ENCODE measurements around the gene MACROH2A2.
"Not testable (repeated sequence)": the region's sequence is repeated elsewhere in the genome, so short reads cannot be mapped to it uniquely, and the experiment has no call there.

MACROH2A2 gene

DNA sequence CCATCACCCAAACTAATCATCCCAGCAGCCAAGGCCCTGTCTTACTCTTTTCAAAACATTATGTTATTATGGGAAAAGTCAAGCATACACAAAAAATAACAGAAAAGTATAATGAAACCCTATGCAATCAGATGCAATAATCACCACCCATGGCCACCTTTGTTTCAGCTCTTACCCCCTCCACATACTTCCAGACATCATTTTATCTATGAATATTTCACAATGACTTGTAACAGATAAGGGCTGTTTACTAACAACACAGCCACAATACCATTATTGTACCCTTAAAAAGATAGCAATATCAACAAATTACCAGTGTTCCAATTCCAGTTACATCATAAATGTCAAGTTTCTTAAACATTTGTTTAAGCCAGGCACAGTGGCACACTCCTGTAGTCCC is 44.8 kb downstream of the MACROH2A2 start:
- no peak for DNase-seq (ENCODE audit: low read depth in 3 of 3, low spot score in 1 of 3)

DNA sequence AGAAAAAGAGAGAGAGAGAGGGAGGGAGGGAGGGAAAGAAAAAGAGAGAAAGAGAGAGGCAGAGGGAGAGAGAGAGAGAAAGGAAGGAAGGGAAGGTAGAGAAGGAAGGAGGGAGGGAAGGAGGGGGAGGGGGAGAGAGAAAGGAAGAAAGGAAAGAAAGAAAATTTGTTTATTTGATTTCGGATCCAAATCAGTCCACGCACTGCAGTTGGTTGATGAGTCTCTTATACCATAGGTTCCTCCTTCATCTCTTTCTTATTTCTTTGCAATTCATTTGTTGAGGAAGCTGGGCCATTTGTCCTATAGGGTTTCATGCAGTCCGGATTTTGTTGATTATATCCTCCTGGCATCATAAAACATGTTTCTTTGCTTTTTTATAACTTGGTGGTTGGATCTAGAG is 45.6 kb downstream of the MACROH2A2 start:
- no peak for DNase-seq (ENCODE audit: low read depth in 3 of 3, low spot score in 1 of 3)

DNA sequence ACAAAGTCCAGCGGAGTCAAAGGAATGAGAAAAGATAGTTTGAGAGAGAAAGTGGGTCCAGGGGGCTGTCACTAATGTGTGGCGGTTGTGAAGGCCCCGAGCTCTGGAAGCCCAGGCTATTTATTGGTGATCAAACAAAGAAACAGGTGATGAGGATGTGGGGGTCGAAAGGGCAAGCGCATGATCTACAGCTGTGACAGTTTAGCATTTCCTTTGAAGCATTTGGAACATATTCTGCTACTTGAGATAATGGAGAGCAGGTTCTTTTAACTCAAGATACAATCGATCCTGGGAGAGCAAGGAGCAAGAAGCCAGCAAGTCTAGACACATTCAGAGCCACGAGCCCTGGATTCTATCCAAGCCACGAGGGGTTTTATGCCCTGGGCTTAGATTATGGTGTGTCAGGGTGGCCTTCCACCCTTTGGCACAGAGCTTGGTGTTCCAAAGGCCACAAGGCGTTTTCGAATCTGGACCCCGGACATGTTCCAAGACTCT is 48.5 kb downstream of the MACROH2A2 start:
- not testable (repeated sequence) for DNase-seq (ENCODE audit: low read depth in 3 of 3, low spot score in 1 of 3)

DNA sequence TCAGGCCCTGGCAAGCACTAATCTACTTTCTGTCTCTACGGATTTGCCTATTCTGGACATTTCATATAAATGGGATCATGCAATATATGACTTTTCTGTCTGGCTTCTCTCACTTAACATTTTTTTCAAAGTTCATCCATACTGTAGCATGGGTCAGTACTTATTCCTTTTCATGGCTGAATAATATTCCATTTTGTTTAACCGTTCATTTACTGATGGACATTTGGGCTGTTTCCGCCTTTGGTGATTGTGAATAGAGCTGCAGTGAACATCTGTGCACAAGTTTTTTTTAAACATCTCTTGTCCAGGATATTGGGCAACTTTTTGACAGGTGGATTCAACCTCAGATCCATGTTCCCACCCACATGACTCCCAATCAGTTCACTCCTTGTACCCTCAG is 49.0 kb downstream of the MACROH2A2 start:
- DNase-seq (ENCODE audit: low read depth in 3 of 3, low spot score in 1 of 3), result no peak

DNA sequence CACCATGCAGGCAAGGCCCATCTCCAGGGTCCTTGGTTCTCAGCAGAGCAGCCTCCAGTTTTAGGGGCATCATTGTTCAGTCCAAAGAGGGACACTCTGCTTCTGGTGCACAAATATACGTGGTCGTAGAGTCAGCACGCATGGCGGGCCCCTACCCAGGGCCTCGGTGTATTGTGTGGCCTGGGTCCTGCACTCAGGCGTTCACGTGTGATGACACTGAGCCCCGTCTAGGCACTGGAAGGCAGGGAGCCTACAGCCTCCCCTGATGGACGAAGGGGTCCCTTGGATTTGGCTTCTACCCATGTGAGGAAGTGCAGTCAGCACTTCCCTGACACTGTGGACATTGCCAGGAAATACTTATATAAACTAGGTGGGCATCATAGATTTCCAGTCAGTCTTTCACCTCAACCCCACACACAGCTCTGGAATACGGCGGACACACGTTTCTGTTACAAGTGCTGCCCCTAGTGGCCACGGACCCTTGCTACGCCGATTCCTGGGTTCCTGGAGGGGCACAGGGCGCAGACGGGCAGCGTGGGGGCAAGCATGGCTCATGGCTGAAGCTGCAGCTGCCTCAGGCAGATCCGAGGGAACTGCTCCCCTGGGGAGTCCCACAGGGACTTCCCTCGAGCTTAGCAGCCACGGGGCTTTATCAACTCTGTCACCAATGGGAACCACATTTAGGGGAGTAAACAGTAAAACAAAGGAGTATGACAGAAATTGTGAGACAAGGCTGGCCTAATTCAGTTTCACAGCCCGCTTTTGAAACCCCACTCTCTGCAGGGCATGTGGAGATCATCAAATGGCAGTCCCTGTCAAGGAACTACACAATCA is 54.5 kb downstream of the MACROH2A2 start:
- DNase-seq (ENCODE audit: low read depth in 3 of 3, low spot score in 1 of 3), result no peak

DNA sequence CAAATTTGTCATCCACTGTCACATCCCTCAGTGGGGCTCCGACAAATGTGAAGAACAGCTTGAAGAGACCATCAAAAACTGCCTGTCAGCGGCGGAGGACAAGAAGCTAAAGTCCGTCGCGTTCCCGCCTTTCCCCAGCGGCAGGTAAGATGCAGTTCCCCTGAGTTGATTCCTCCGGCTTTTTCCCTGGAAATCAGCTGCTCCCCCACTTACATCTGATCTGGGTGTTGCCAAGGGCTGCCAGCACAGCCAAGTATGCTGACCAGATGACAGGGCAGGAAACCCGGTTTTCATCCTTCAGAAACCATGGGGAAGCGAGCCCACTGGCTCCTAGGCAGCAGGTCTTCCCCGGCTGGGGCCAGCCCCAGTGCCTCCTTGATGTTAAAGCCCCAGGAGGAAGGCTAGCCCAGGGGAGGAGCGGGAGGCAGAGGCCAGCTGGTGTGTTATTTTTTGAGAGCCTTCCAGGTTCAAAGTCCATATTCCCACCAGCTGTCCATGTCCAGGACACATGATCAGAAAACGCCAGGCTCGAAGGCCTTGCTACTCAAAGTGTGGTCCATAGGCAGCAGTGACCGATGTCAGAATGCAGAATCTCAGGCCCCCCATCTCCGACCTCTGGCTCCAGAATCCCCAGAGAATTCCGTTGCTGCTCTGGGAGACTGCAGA is 56.6 kb downstream of the MACROH2A2 start:
- DNase-seq (ENCODE audit: low read depth in 3 of 3, low spot score in 1 of 3), result no peak

DNA sequence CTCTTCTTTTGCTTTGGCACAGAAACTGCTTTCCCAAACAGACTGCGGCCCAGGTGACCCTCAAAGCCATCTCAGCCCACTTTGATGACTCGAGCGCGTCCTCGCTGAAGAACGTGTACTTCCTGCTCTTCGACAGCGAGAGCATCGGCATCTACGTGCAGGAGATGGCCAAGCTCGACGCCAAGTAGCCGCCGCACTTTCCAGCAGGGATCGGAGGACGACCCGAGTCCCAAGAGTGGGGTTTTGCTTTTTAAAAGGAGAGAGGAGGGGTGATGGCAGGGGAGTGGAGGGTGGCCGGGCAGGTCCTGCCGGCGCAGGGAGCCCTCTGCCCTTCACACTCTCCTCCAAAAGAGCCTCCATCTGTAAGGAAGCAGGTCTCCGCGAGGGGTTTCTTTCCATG is 58.9 kb downstream of the MACROH2A2 start:
- no peak for DNase-seq (ENCODE audit: low read depth in 3 of 3, low spot score in 1 of 3)

DNA sequence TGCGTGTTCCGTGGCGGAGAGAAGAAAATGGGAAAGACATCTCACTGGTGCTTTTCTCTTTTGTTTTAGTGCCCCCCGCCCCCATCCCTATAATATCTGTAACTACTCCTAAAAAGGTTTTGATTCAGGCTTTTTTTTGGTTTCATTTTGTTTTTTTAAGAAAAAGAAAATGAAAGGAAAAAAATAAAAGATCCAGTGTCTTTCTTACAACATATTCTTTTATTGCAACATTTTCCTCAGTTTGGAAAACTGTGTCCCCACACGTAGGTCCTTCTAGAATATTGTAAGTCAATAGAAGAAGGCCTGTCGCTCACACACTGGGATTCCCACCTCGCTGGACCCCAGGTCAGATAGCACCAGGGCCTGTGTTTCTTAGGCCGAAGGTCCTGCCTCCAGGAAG is 59.4 kb downstream of the MACROH2A2 start:
- no peak for DNase-seq (ENCODE audit: low read depth in 3 of 3, low spot score in 1 of 3)

DNA sequence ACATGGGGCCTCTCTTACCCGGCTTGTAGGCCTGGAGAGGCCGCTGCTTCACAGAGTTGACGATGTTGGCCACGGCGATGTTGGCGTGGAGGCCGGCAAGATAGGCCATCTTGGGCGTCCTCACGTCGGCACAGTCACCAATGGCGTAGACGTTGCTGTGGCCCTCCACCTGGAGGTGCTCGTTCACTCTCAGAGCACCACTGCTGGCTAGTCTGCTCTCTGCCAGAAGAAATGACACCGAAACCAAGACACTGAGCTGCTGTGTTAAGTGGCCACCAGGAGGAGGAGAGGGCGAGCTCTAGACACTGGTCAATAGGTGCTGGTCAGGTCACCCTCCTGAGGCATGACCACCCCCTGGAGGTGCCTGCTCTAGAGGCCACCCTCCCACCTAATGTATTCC is 62.3 kb downstream of the MACROH2A2 start:
- no peak for DNase-seq (ENCODE audit: low read depth in 3 of 3, low spot score in 1 of 3)

DNA sequence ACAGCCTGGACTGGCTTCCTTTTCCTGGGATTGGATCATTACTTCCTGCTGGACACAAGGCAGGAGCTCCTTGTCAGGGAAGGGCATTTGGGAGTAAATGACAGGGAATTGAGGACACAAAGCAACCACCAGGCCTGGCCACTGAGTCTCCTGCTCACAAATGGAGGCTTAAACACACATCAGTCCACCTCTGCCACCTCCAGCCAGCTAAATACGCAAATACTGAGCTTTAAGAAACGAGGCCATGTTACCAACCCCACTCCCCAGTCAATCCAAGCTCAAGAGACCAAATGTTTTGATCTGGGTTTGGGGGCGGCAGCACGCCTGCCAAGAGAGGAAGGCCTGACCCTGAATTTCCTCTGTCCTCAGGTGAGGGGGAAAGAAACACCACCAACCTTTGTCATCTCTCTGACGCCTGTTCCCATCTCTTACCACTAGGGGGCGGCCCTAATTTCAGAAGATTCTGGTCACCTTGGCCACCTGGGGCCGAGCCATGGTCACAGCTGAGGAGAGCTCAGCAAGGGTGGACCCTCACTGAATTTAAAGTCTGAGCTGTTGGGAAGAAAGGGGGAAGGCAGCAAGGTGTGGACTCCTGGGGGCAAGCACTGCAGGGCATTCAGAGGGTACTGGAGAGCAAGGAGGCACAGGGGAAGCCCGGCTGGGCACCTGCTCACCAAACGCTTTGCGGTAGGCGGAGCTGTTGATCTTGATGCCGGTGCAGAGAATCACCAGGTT is 63.5 kb downstream of the MACROH2A2 start:
- DNase-seq (ENCODE audit: low read depth in 3 of 3, low spot score in 1 of 3), result peak in 1 of 3 donors; percentile 7

DNA sequence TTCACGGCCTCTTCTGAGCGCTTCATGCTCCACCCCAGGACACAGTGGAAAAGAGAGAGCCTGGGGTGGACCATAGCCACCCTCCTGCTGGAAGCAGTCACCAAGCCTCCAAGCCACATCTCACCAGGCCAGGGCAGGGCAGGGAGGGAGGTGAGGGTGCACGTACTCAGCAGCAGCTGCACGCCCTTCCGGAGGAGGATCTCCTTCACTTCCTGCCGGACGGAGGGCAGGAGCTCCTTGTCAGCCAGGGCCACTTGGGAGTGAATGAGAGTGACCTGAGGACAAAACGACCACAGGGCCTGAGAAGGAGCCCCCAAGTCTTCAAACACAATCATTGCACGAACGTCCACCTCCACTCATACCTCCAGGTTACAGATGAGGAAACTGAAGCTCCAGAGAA is 65.0 kb downstream of the MACROH2A2 start:
- no peak for DNase-seq (ENCODE audit: low read depth in 3 of 3, low spot score in 1 of 3)

DNA sequence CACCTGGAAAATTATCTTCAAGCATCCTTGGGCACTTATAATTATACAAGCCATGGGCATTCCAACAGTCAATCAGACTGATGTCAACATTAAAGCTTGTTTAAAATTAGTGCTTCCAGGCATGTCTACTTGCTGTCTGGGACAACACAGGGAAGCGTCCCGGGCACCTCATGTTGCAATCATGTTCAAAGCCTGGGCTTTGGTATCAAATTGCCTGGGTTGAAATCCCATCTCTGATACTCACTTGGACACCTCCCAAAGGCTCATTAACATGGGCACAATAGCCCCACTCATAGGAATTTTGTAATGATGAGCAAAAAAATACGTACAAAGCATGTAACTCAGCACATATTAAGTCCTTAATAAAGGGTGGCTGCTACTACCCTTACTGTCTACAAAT is 65.5 kb downstream of the MACROH2A2 start:
- no peak for DNase-seq (ENCODE audit: low read depth in 3 of 3, low spot score in 1 of 3)

DNA sequence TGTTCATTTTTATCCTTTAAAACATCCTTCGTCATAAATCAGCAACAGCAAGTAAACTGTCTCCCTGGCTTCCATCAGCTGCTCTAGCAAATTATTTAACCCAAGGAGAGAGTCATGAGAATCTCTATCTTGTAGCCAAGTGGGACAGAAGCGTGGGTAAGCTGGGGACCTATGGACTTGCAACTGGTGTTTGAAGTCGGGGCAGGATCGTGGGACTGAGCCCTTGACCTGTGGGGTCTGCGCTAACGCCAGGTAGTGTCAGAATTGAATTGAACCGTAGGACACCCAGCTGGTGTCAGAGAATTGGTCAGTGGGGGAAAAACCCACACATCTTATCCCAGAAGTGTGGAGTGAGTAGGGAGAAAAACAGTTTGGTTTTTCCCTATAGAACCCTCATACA is 66.6 kb downstream of the MACROH2A2 start:
- no peak for DNase-seq (ENCODE audit: low read depth in 3 of 3, low spot score in 1 of 3)

DNA sequence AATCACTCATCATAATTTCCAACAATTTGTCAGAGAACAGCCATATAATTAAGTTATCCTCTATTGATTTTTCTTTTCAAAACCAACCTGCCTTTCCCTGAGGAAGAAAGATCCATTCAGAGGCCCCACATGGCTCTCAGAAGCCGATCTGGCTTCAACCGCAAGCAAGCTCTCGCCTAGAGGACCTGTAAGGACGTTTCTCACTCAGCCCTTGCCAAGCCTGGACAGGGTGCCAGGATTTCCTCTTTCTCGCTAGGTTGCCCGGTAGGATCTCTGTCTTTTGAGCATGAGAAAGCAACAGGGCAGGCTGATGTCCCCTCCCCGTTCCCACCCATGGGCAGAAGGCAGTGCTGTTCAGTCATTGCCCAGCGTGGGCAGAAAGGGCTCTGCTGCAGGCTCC is 67.0 kb downstream of the MACROH2A2 start:
- DNase-seq (ENCODE audit: low read depth in 3 of 3, low spot score in 1 of 3), result no peak

DNA sequence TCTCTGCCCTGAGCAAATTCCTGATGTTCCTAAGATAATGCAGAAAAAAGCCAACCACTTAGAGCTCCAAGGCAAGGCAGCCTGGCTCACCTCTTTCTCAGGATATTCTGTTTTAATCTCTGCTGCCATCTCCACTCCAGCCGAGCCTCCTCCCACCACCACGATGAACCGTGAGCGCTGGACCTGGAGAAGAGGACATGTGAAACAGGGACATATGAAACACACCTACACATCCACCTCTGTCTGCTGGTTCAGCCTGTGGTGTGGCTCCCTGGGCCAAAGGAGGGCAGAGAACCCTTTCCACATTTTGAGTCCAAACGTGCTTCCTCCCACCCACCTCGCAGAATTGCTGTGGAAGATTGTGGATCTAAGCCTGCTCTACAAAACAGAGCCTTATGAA is 67.8 kb downstream of the MACROH2A2 start:
- DNase-seq (ENCODE audit: low read depth in 3 of 3, low spot score in 1 of 3), result no peak

DNA sequence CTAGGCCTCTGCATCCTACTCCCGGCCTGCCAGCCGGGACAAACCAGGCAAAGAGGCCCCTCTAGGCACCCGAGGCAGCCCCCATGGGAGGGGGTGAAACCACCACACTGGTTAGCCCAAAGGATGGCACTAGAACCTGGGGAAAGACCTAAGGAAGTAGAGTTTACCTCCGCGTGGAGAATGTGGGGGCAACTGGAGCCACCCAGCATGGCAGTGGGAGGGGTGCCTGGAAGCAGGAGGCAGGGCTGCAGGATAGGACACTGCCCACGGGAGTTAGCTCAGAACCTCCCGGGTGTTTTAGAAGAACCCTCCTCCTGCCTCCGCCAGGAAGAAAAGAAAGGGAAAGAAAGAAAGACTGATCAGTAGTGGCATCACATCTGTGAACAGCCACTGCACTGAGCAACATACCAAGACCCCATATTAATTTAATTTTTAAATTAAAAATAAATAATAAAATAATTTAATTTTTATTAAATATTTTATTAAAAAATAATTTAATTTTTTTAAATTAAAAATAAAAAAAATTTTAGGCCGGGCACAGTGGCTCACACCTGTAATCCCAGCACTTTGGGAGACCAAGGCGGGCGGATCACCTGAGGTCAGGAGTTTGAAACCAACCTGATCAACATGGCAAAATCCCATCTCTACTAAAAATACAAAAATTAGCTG is 68.8 kb downstream of the MACROH2A2 start:
- DNase-seq (ENCODE audit: low read depth in 3 of 3, low spot score in 1 of 3), result no peak

DNA sequence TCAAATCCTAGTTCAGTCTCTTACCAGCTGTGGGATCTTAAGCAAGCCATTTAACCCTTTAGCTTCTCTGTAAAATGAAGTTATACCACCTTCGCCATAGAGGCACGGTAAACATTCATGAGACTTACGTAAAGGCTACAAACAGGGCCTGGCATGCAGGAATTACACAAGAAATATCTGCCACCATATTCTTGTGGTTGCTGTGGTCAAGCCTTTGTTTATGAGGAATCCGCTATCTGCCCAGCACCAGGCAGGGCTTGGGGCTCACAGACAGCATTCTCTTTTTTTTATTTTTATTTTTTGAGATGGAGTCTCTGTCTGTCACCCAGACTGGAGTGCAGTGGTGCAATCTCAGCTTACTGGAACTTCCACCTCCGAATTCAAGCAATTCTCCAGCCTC is 70.1 kb downstream of the MACROH2A2 start:
- no peak for DNase-seq (ENCODE audit: low read depth in 3 of 3, low spot score in 1 of 3)

DNA sequence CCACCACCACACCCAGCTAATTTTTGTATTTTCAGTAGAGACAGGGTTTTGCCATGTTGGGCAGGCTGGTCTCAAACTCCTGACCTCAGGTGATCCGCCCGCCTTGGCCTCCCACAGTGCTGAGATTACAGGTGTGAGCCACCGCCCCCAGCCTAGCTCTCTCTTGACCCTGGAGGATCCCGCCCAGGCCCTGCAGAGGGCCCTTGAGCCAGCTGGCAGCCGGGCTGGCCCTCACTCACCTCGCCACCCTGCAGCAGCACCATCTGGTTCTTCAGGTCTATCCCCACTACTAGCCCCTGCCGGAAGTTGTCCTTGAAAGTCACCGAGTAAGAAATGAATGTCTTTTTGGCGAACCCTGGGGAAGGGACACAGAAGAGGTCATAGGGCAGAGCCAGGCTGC is 70.5 kb downstream of the MACROH2A2 start:
- DNase-seq (ENCODE audit: low read depth in 3 of 3, low spot score in 1 of 3), result not testable (repeated sequence)

DNA sequence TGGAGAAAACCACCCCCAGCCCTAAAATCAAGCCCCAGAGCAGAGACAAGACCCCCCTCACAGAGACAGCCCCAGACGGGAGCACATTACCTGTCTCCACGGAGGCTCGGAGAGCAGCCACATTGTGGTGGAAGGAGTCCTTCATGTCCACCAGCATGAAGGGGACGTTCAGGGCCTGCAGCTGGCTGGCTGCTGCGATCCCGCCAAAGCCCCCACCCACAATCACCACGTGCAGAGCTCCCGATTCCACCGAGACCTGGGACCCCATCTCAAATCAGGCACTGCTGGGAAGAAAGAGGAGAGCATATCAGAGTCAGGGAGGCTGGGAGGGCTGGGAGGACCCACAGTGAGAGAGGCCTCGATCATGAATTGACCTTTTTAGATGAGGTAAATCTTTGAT is 71.2 kb downstream of the MACROH2A2 start:
- no peak for DNase-seq (ENCODE audit: low read depth in 3 of 3, low spot score in 1 of 3)

DNA sequence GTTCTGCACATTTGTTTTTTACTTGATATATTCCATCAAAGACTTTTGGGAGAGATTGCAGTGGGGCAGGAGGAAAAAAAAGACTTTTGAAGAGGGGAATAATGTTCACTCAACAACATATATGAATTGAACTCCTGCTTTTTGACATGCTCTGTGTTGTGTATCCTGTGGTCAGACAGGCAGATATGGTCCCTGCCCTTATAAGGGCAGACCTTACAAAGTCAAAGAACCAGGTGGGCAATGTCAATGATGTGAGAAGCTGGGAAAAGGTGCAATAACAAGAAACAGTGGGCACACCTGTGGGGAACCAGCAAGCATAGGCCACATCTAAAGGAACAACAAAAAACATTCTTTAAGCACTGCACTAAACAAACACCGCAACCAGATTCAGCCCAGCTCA is 71.8 kb downstream of the MACROH2A2 start:
- no peak for DNase-seq (ENCODE audit: low read depth in 3 of 3, low spot score in 1 of 3)

DNA sequence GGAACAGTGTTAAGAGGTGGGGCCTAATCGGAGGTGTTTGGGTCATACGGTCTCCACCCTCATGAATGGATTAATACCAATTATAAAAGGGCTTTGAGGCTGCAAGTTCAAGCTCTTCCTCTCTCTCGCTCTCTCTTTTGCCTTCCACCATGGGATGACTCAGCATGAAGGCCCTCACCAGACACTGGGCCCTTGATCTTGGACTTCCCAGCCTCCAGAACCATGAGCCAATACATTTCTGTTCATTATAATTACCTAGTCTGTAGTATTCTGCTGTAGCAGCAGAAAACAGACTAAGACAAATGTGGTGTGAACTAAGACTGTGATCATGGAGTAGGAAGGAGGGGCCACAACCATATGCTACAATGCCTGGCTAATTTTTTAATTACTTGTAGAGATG is 72.3 kb downstream of the MACROH2A2 start:
- no peak for DNase-seq (ENCODE audit: low read depth in 3 of 3, low spot score in 1 of 3)

All from stimulated activated CD4-positive, alpha-beta T cell treated with anti-CD3 and anti-CD28 coated beads, TNF-alpha, amount 100 ng/mL, for 1 hour (primary cell).